GM23338 (cell line): ENCODE results near the gene CHCHD6. TPM values are rescaled to one million over a fixed set of nuclear protein-coding genes. Genes with fewer than 3 reads are reported as not detected.

Experiments
- ATAC-seq: fragments of 200-7000 bp; cut with Tn5 transposase; 3 replicates; pipeline ENCODE4 v1.9.1; 2020
- DNase-seq: peaks from one replicate; pipeline ENCODE4 v3.0.0-alpha.2; 2015; ENCODE audit warnings: low spot score
- H2AFZ ChIP-seq: fragments of 200-600 bp; sonication (generic); 2 replicates; pipeline ENCODE4 v1.8.0; 2016; ENCODE audit warnings: antibody characterized with exemption, mild to moderate bottlenecking, moderate library complexity
- H3F3A ChIP-seq: fragments of 200-600 bp; sonication (generic); replicated peaks from 2 replicates; pipeline ENCODE4 v1.8.0; 2017; ENCODE audit warnings: antibody characterized with exemption, mixed run types, low read depth
- H3K27ac ChIP-seq: fragments of 200-600 bp; sonication (generic); 2 replicates; pipeline ENCODE4 v1.6.1; 2016; ENCODE audit warnings: low read depth
- H3K27me3 ChIP-seq: fragments of 200-600 bp; sonication (generic); 2 replicates; pipeline ENCODE4 v1.8.0; 2016; ENCODE audit warnings: mild to moderate bottlenecking, mixed run types, moderate library complexity; ENCODE audit not compliant: insufficient read depth
- H3K36me3 ChIP-seq: fragments of 200-600 bp; sonication (generic); 2 replicates; pipeline ENCODE4 v1.8.0; 2016; ENCODE audit warnings: mild to moderate bottlenecking; ENCODE audit not compliant: insufficient read depth
- H3K4me1 ChIP-seq: fragments of 200-600 bp; sonication (generic); 2 replicates; pipeline ENCODE4 v1.8.0; 2016; ENCODE audit warnings: mild to moderate bottlenecking, moderate library complexity; ENCODE audit not compliant: insufficient read depth
- H3K4me2 ChIP-seq: fragments of 200-600 bp; sonication (generic); 2 replicates; pipeline ENCODE4 v1.7.1; 2017; ENCODE audit warnings: mixed run types
- H3K4me3 ChIP-seq: fragments of 200-600 bp; sonication (generic); 2 replicates; pipeline ENCODE4 v1.6.1; 2016; ENCODE audit warnings: mixed run types
- H3K79me2 ChIP-seq: fragments of 200-600 bp; sonication (generic); replicated peaks from 2 replicates; pipeline ENCODE4 v1.8.0; 2017; ENCODE audit warnings: mild to moderate bottlenecking; ENCODE audit not compliant: insufficient read depth
- H3K9me2 ChIP-seq: fragments of 200-600 bp; sonication (generic); 2 replicates; pipeline ENCODE4 v1.8.0; 2017; ENCODE audit not compliant: insufficient read depth
- H4K20me1 ChIP-seq: fragments of 200-600 bp; sonication (generic); replicated peaks from 2 replicates; pipeline ENCODE4 v1.8.0; 2017; ENCODE audit warnings: mild to moderate bottlenecking; ENCODE audit not compliant: insufficient read depth
- H3K27ac Mint-ChIP-seq: 2 replicates; pipeline ENCODE4 v1.8.0; 2020; ENCODE audit warnings: inconsistent platforms, mild to moderate bottlenecking, moderate library complexity, mixed read lengths
- H3K27me3 Mint-ChIP-seq: 3 replicates; pipeline ENCODE4 v1.8.0; 2022; ENCODE audit warnings: low read depth, mild to moderate bottlenecking, moderate library complexity, mixed read lengths, inconsistent platforms; ENCODE audit not compliant: insufficient read depth, poor library complexity
- H3K36me3 Mint-ChIP-seq: 3 replicates; pipeline ENCODE4 v1.8.0; 2021; ENCODE audit warnings: low read depth, mild to moderate bottlenecking, inconsistent platforms, moderate library complexity, mixed read lengths
- H3K4me1 Mint-ChIP-seq: 3 replicates; pipeline ENCODE4 v1.8.0; 2020; ENCODE audit warnings: mild to moderate bottlenecking, inconsistent platforms, mixed read lengths
- H3K4me3 Mint-ChIP-seq: 3 replicates; pipeline ENCODE4 v1.8.0; 2021; ENCODE audit warnings: moderate library complexity, mild to moderate bottlenecking, inconsistent platforms, mixed read lengths
- H3K9me3 Mint-ChIP-seq: 3 replicates; pipeline ENCODE4 v1.8.0; 2020; ENCODE audit warnings: moderate library complexity, mild to moderate bottlenecking, inconsistent platforms, mixed read lengths
- CREB1 ChIP-seq: fragments of 250-450 bp; sonication (Bioruptor Pico); IDR thresholded peaks from 2 replicates; pipeline ENCODE4 v1.5.0; 2020; ENCODE audit warnings: low read depth, mild to moderate bottlenecking, moderate library complexity
- CTCF ChIP-seq, 2 experiments: fragments of 200-600 bp in 1 of 2; sonication (generic) in 1 of 2; conservative IDR thresholded peaks; 2 replicates each; pipeline versions ENCODE4 v1.5.1 to v1.6.1; 2016 to 2017; ENCODE audit warnings: antibody characterized with exemption in 2 of 2, low read depth in 2 of 2, mild to moderate bottlenecking in 2 of 2, moderate library complexity in 1 of 2
- ETS1 ChIP-seq: IDR thresholded peaks from 2 replicates; pipeline ENCODE4 v1.6.1; 2016; ENCODE audit warnings: antibody characterized with exemption
- EZH2 ChIP-seq: fragments of 200-600 bp; sonication (generic); IDR thresholded peaks from one replicate; pipeline ENCODE4 v1.8.0; 2017; ENCODE audit warnings: antibody characterized with exemption, mild to moderate bottlenecking, low read depth; ENCODE audit not compliant: unreplicated experiment
- EZH2phosphoT487 ChIP-seq: fragments of 200-600 bp; sonication (generic); IDR thresholded peaks from one replicate; pipeline ENCODE4 v1.8.1; 2018; ENCODE audit warnings: antibody characterized with exemption; ENCODE audit not compliant: unreplicated experiment
- JUNB ChIP-seq: IDR thresholded peaks from one replicate; pipeline ENCODE4 v1.6.1; 2016; ENCODE audit warnings: antibody characterized with exemption; ENCODE audit not compliant: unreplicated experiment
- POLR2AphosphoS5 ChIP-seq: IDR thresholded peaks from 2 replicates; pipeline ENCODE4 v1.6.1; 2016; ENCODE audit warnings: antibody characterized with exemption, low read depth
- REST ChIP-seq: IDR thresholded peaks from one replicate; pipeline ENCODE4 v1.6.1; 2018; ENCODE audit warnings: antibody characterized with exemption; ENCODE audit not compliant: unreplicated experiment
- STAT1 ChIP-seq: IDR thresholded peaks from one replicate; pipeline ENCODE4 v1.6.1; 2016; ENCODE audit warnings: antibody characterized with exemption; ENCODE audit not compliant: unreplicated experiment
- ZNF114 ChIP-seq: fragments of 250-450 bp; sonication (Bioruptor Pico); IDR thresholded peaks from 2 replicates; pipeline ENCODE4 v1.5.0; 2020; ENCODE audit warnings: mild to moderate bottlenecking, moderate library complexity
- ZNF331 ChIP-seq: fragments of 250-450 bp; sonication (Bioruptor Pico); IDR thresholded peaks from 2 replicates; pipeline ENCODE4 v1.5.0; 2020; ENCODE audit warnings: low read depth, mild to moderate bottlenecking, moderate library complexity
- polyA plus RNA-seq: library from polyadenylated mRNA; unstranded; fragments of >200 nt; fragmentation: Nextera tagmentation; extraction: Ambion mirVana; gene quantifications from 2 replicates; pipeline ENCODE4 v1.2.1, GENCODE V29; 2016
- total RNA-seq: library from RNA; depleted of rRNA; stranded (reverse); fragments of >200 nt; shearing (Covaris generic); gene quantifications from 2 replicates; pipeline ENCODE4 v1.2.3, GENCODE V29; 2014

The CHCHD6 gene
- total and polyA plus RNA-seq, 2 experiments from 2014 or later, result 28.8 to 43.0 TPM

- TF ChIP-seq REST (no peak), JUNB (no peak), ZNF331 (no peak)
These were observed 26.9 kb upstream of the CHCHD6 start (continued) for GRCh38 chr3:126676919-126677705.

- no peak overlapping the region for H3K4me3 ChIP-seq
- H3K4me1 Mint-ChIP-seq, result peaks cover 18% of the 10 kb centered on the region; the same call in 2 of the 3 replicates
- DNase-seq (no peak), ATAC-seq (no peak)
- H3K36me3 Mint-ChIP-seq, result no peaks in the 10 kb centered on the region
- H3K4me3 Mint-ChIP-seq, result no peak overlapping the region
- no peak overlapping the region for H3K27ac Mint-ChIP-seq
- H4K20me1 ChIP-seq, result no peaks in the 10 kb centered on the region
- no peak overlapping the region for H3K27ac ChIP-seq
- peak overlapping the region; percentile 98; the same call in 1 of the 2 replicates for H2AFZ ChIP-seq
- peaks cover 11% of the 10 kb centered on the region for H3K4me1 ChIP-seq
- H3K9me2 ChIP-seq, result no peaks in the 10 kb centered on the region
- no peaks in the 10 kb centered on the region for H3K36me3 ChIP-seq
- H3F3A ChIP-seq, result no peaks in the 10 kb centered on the region
- no peaks in the 10 kb centered on the region for H3K79me2 ChIP-seq
- H3K9me3 Mint-ChIP-seq, result no peaks in the 10 kb centered on the region; the same call in 2 of the 3 replicates
- H3K27me3 Mint-ChIP-seq, result peaks cover 19% of the 10 kb centered on the region
- peaks cover 22% of the 10 kb centered on the region for H3K27me3 ChIP-seq
- H3K4me2 ChIP-seq, result no peak overlapping the region
- TF ChIP-seq ZNF331 (no peak), CREB1 (no peak), JUNB (no peak), EZH2 (no peak), STAT1 (no peak), ETS1 (no peak), ZNF114 (CRISPR knock-in tag) (no peak), CTCF (conservative IDR thresholded peaks at IDR 0.05; ENCODE audit: low read depth in 2 of 2) (no peak), EZH2phosphoT487 (no peak), POLR2AphosphoS5 (no peak)
These were observed 26.1 kb upstream of the CHCHD6 start for GRCh38 chr3:126677862-126678503.
